HFF-Myc (cell line): ENCODE measurements around the gene RHBG.

Experiments
- DNase-seq: peaks from one replicate; pipeline ENCODE4 v3.0.0-alpha.2; 2011; ENCODE audit warnings: low read depth; ENCODE audit errors: extremely low read depth
- H3K4me3 ChIP-seq: replicated peaks from 2 replicates; pipeline ENCODE4 v1.5.1; 2011; ENCODE audit warnings: low read depth, mild to moderate bottlenecking, control low read depth, low read length
- CTCF ChIP-seq: IDR thresholded peaks from 2 replicates; pipeline ENCODE4 v1.5.1; 2012; ENCODE audit warnings: mild to moderate bottlenecking, low read depth, low read length, control low read depth; ENCODE audit errors: missing control alignments

Gene RHBG

GRCh38 chr1:156390469-156391365 is 21.7 kb downstream of the RHBG start:
- no peak for TF ChIP-seq CTCF
- no peak for DNase-seq
- no peak overlapping the region for H3K4me3 ChIP-seq

- H3K4me3 ChIP-seq: no peak overlapping the region
- TF ChIP-seq CTCF: no peak
- DNase-seq: no peak
Observed at GRCh38 chr1:156391366-156391677, 22.3 kb downstream of the RHBG start.

- no peak for DNase-seq
- TF ChIP-seq CTCF: no peak
- H3K4me3 ChIP-seq: no peak overlapping the region
Observed at GRCh38 chr1:156391701-156392100, 22.7 kb downstream of the RHBG start.

GRCh38 chr1:156392452-156392853 is 23.4 kb downstream of the RHBG start:
- no peak for DNase-seq
- H3K4me3 ChIP-seq: no peak overlapping the region
- TF ChIP-seq CTCF: no peak

- no peak for TF ChIP-seq CTCF
- no peak for DNase-seq
- H3K4me3 ChIP-seq: no peak overlapping the region
Observed at GRCh38 chr1:156393095-156393494, 24.1 kb downstream of the RHBG start.

- no peak for TF ChIP-seq CTCF
- DNase-seq: no peak
- no peak overlapping the region for H3K4me3 ChIP-seq
Observed at GRCh38 chr1:156394082-156394481, 25.1 kb downstream of the RHBG start.
